A549 treated with AZD9567 at 1 μM for 4 hours (cell line): ENCODE measurements around the gene ACSF3. TPM values are rescaled to one million over a fixed set of nuclear protein-coding genes. Genes with fewer than 3 reads are reported as not detected.

ENCODE experiments used
- total RNA-seq: library from RNA; stranded (reverse); fragments of 200-300 nt; extraction: Qiagen RNA extraction; gene quantifications from 5 replicates; pipeline ENCODE4 v1.2.3, GENCODE V29; 2022; ENCODE audit not compliant: insufficient read depth

Gene ACSF3
- total RNA-seq = 17.7 to 20.6 TPM (median 20.2 TPM) in 5 replicates

GRCh38 chr16:89093602-89094251 is at the start of gene ACSF3:
Gene ACSF3 (plus strand): TSS chr16:89093852. CDS start chr16:89100682, 6,830 bp downstream.

GRCh38 chr16:89171216-89172170 is 77.8 kb downstream of the ACSF3 start, which contains the start of gene CDH15:
Gene CDH15 (plus strand): TSS chr16:89171748. CDS start chr16:89171832, 84 bp downstream.

GRCh38 chr16:89200124-89200849 is 106.6 kb downstream of the ACSF3 start, which contains the start of gene SLC22A31:
Gene SLC22A31 (minus strand): TSS chr16:89200537. CDS start chr16:89200501, 36 bp downstream.

Other genes with a start within 250 kb of the ACSF3 start
- 46.7 to 48.7 TPM (median 48.3 TPM) in 5 replicates for gene GALNS, start 236.9 kb upstream of the ACSF3 start, total RNA-seq
- gene TRAPPC2L, start 236.7 kb upstream of the ACSF3 start, total RNA-seq = 96.4 to 120 TPM (median 104 TPM) in 5 replicates
- gene PABPN1L, start 227.2 kb upstream of the ACSF3 start, total RNA-seq = not detected in 5 replicates
- 0.42 to 0.65 TPM (median 0.59 TPM) in 5 replicates for gene CBFA2T3, start 116.6 kb upstream of the ACSF3 start, total RNA-seq
- 0.07 to 0.15 TPM (median 0.13 TPM) in 4 of 5 replicates, not detected in the other for gene CDH15, start 77.9 kb downstream of the ACSF3 start, total RNA-seq
- gene SLC22A31, start 106.7 kb downstream of the ACSF3 start, total RNA-seq = 1.1 to 4.8 TPM (median 1.7 TPM) in 5 replicates
- 7.9 to 14.1 TPM (median 9.9 TPM) in 5 replicates for gene ZNF778, start 123.9 kb downstream of the ACSF3 start, total RNA-seq